ENCODE results near the gene IL6ST.

IL6ST gene

DNA sequence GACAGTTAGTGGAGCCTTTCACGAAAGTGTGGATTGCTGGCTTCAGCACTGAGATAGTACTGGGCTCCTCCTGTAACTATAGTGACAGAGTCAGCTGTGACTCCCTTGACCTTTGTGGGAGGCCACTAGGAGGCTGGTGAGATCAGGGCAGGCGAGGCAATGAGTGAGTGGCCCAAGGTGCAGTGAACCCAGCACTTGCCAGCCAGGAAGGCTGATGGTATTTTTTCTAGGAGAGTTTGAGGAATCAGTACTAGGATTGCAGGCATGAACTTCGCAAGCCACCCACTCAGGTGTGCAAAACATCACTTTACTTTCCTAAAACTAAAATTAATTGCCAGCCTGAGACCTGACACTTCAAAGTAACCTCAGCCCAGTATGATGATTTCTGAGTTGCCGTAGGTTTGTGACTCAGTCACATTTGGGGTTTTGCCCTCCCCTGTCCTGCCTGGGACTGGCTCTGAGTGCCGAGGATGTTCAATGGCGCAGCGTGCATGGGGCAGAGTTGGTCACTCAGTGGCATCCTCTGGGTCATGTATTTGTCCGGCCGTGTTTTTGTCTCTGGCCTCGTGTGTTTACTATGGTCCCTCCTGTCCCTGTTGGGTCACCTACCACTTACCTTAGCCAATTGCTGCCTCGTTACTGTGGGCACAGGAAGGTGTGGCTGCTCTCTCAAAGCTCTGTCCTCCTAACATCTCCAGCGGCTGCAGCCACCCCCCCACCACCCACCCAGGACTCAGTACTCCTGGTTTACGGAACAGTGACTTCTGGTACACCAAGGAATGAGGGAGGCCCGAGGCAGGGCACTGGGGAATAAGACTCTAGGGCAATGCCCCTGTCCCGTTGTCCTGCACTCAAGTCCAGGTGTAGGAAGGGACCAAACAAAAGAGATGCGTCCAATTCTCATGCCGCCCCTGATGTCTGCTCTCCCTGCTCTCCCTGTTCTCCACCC is 76.4 kb downstream of the IL6ST start:
- DNase-seq, result no peak

GRCh38 chr5:55917402-55918086 is 77.2 kb downstream of the IL6ST start:
- DNase-seq, result no peak

GRCh38 chr5:55916986-55917385 is 77.8 kb downstream of the IL6ST start:
- no peak for DNase-seq

DNA sequence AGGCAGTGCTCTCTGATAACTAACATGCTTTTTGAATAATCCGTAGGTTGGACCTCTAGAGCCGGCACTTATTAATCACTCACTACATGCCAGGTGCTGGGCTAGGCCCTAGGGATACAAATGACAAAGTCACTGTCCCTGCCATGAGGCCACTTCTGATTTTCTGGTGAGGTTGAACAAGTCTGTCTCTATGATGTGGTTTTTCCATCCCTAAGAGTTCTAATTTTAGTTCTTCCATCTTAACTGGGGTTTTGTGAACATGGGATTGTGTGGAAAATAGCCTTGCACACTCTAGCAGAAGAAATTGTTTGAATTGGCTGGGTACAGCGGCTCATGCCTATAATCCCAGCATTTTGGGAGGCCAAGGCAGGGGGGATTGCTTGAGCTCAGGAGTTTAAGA is 79.0 kb downstream of the IL6ST start:
- no peak for DNase-seq

DNA sequence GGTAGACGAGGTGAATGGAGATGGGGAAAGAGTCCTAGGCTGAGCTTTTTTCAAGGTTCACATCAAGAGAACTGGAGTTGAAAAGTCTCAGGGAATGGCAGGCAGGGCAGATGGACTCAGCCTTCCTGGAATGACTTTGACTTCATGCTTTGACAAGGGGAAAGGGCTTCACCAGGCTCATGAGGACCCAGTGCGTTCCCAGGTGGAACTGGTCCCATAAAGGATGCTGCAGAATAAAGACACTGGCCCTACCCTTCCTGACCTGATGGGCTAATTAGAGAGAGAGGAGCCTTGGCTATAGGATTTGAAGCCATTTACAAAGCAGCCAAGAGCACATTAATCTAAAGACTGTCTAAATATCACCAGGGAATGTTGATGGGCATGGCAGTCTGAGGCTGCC is 79.8 kb downstream of the IL6ST start:
- no peak for DNase-seq

- DNase-seq, result no peak
These were observed 81.0 kb downstream of the IL6ST start for GRCh38 chr5:55913466-55914413.

DNA sequence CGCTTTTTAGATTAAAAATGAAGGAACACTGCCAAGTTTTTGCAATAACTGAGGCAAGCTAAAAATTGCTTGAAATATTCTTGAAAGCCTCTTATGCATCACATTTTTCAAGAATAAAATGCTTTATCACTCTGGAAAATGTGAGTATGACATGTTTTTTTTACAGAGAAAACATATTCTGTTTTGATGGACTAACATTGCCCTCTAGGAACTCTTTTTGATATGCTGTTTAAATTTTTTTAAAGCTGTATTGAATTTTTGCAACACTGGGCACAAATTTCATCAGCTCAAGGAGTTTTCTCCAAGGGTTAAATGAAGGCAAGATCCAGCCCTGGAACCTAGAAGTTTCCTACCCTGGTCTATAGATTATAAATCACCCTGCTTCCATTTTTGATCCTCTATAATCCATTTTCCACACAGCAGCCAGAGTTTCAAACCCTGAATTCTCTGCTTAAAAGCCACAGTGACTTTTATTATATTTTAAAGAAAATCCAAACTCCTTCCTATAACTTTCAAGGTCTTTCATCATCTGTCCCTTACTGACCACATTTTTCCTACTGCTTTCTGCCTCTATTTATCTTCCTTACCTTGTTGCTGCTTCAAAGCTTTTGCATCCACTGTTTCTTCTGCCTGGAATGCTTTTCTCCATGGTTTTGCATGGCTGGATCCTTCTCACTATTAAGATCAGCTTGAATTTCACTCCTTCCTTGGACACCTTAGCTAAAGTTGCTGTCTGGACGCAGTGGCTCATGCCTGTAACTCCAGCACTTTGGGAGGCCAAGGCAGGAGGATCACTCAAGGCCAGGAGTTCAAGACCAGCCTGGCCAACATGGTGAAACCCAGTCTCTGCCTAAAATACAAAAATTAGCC is 82.7 kb downstream of the IL6ST start:
- DNase-seq, result no peak

DNA sequence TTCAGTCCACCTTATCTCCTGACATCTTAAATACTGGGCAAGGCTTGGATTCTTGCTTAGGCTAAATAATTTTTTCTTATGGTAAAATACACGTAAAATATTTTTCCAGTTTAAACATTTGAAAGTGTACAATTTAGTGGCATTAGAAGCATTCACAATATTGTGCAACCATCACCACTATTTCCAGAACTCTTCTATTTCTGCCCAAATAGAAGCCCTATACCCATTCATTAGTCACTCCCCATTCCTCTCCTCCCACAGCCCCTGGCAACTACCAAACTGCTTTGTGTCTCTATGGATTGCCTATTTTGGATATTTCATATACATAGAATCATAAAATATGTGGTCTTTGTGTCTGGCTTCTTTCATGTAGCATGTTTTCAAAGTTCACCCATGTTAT is 86.0 kb downstream of the IL6ST start:
- DNase-seq, result no peak

GRCh38 chr5:55907927-55908326 is 86.8 kb downstream of the IL6ST start:
- DNase-seq, result no peak

DNA sequence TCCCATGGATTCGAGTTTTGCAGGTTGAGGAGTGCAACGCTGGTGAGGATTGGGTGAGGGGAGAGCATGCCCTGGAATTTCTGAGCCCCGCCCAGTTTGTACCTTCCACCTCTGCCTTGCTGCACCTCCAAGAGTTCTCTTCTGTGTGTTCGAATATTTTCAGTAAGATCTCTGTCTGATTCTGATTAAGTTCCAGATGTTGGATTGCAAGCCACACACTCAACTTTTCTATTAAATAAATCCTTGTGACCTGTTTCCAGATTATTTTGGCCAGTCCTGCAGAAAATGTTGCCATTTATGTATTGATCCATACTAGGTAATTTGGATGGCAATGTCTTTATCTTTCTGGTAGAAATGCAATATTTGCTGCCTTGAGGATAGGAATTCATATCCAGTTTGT is 89.5 kb downstream of the IL6ST start:
- no peak for DNase-seq

- no peak for DNase-seq
These were observed 90.6 kb downstream of the IL6ST start for GRCh38 chr5:55904152-55904551.

- DNase-seq, result no peak
These were observed 91.6 kb downstream of the IL6ST start for GRCh38 chr5:55903121-55903701.

DNA sequence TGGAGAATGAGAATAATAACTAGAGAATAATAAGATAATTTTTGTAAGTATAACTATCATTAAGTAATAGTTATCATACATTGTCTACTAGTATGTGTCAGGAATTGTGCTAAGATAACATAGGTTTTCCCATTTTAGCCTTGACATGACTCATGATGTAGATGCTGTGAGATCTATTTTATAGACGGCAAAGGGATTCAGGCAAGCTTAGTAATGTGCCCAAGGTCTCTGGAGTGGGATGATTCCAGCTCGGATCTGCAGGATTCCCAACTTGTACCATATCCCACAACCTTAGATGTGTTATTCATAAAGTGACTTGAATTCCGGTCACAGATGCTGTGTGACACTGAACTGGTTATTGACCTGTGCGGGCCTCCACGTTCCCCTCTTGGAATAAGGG is 92.1 kb downstream of the IL6ST start:
- no peak for DNase-seq

GRCh38 chr5:55900776-55901175 is 94.0 kb downstream of the IL6ST start:
- DNase-seq, result no peak

DNA sequence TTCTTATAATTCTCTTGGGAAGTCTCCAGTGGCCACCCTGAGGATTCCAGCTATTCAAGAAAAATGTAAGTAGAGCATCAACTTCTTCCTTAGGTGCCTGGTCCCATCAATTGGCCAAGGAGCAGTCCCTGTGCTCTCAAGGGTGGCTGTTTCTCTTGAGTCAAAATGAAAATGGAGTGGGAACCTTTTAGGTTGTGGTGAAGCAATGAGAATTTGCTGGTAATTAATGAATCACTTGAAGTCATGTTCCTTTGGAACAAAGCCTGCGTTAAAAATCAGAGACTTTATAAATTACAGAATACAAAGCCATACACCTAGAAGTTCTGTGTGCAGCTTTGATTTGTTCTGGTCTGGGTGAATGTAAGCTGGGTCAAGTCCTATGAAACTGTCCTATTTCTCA is 94.7 kb downstream of the IL6ST start:
- no peak for DNase-seq

- no peak for DNase-seq
These were observed 95.4 kb downstream of the IL6ST start for GRCh38 chr5:55899344-55899743.

DNA sequence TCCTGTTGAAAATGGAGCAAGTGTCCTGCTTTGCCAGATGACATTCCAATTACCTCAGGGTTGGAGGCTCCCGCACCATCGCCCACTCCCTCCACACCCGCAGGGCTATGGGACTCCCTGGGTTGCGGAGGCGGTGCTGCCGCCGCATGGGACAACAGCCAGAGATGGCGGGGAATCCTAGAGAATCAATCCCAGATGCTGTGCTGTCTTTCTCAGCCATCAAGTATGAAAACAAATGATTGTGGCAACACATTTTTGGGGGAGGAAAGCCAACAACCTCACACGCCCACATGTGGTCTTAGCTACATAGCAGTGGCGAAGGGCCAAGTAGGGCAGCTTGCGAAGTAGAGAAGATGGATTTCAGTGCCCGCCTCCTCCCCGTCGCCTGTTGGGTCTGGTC is 96.9 kb downstream of the IL6ST start:
- no peak for DNase-seq

- no peak for DNase-seq
These were observed 97.4 kb downstream of the IL6ST start for GRCh38 chr5:55897206-55897894.

DNA sequence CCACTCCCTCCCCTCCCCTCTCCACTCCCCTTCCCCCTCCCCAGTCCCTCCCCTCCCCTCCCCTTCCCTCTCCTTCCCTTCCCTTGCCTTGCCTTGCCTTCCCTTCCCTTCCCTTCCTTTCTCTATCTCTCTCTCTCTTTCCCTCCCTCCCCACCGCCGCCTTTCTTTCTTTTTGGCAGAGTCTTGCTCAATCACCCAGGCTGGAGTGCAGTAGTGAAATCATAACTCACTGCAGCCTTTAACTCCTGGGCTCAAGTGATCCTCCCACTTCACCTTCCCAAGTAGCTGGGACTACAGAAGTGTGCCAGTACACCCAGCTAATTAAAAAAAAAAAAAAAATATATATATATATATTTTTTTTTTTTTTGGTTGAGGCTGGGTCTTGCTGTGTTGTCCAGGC is 98.1 kb downstream of the IL6ST start:
- no peak for DNase-seq

DNA sequence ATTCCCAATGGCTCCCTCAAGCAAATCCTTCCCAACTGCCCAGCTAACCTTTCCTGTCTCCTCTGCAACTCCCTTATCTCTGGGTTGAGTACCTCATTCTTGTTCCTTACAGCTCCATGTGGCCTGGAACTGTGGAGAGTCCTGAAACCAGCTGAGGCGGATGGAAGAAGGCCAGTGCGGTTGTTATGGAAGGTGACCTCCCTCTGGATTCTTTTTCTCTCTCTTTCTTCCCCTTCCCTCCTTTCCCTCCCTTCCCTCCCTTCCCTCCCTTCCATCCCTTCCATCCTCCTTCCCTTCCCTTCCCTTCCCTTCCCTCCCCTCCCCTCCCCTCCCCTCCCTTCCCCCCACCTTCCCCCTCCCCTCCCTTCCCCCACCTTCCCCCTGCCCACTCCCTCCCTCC is 98.5 kb downstream of the IL6ST start:
- no peak for DNase-seq

GRCh38 chr5:55895346-55895745 is 99.4 kb downstream of the IL6ST start:
- DNase-seq, result no peak

Data from NCI-H2029 treated with DMSO at 0.1 percent for 48 hours (cell line).